ENCODE measurements around the gene TRIM17. TPM values are rescaled to one million over a fixed set of nuclear protein-coding genes. Genes with fewer than 3 reads are reported as not detected.

Gene TRIM17
- total RNA-seq, 1 experiment from 2014 or later = not detected

Other genes with a start within 250 kb of the TRIM17 start
- 0.42 and 1.9 TPM in 2 replicates for gene OBSCN, start 208.8 kb downstream of the TRIM17 start, total RNA-seq (2014; rRNA removed; shearing (Covaris generic))
- gene TRIM11, start 10.0 kb downstream of the TRIM17 start, total RNA-seq (2014; rRNA removed; shearing (Covaris generic)) = 12.1 and 24.0 TPM in 2 replicates
- 38.4 and 49.7 TPM in 2 replicates for gene RNF187, start 70.5 kb upstream of the TRIM17 start, total RNA-seq (2014; rRNA removed; shearing (Covaris generic))

Data from M059J (cell line).